Measurements from ENCODE around the gene WDFY4.

WDFY4 gene

GRCh38 chr10:48878091-48878490 is 193.4 kb downstream of the WDFY4 start:
- Histone ChIP-seq H3K36me3 (no peaks in the 10 kb centered on the region), H3K4me1 (no peaks in the 10 kb centered on the region), H3K4me3 (no peak overlapping the region), H3K27me3 (no peaks in the 10 kb centered on the region), H3K9me3 (no peaks in the 10 kb centered on the region), H3K27ac (no peak overlapping the region)
- intact Hi-C loops (cut with DNase I; ENCODE audit: low total_unique reads) = no loop called here
- DNase-seq = no peak
- no peak for TF ChIP-seq CTCF (IDR thresholded peaks at IDR 0.05)

GRCh38 chr10:48879451-48879850 is 194.8 kb downstream of the WDFY4 start:
- Histone ChIP-seq H3K27ac (no peak overlapping the region), H3K4me1 (no peaks in the 10 kb centered on the region), H3K27me3 (no peaks in the 10 kb centered on the region), H3K4me3 (no peak overlapping the region), H3K9me3 (no peaks in the 10 kb centered on the region), H3K36me3 (no peaks in the 10 kb centered on the region)
- intact Hi-C loops (cut with DNase I; ENCODE audit: low total_unique reads) = no loop called here
- TF ChIP-seq CTCF (IDR thresholded peaks at IDR 0.05) = no peak
- DNase-seq = no peak

GRCh38 chr10:48880016-48880705 is 195.5 kb downstream of the WDFY4 start:
- intact Hi-C loops (cut with DNase I; ENCODE audit: low total_unique reads) = no loop called here
- DNase-seq = no peak
- no peak overlapping the region for H3K4me3 ChIP-seq
- H3K27me3 ChIP-seq = no peaks in the 10 kb centered on the region
- no peaks in the 10 kb centered on the region for H3K4me1 ChIP-seq
- TF ChIP-seq CTCF (IDR thresholded peaks at IDR 0.05) = no peak
- H3K27ac ChIP-seq = no peak overlapping the region
- H3K9me3 ChIP-seq = no peaks in the 10 kb centered on the region
- H3K36me3 ChIP-seq = no peaks in the 10 kb centered on the region

- Histone ChIP-seq H3K27ac (no peak overlapping the region), H3K36me3 (no peaks in the 10 kb centered on the region), H3K4me3 (no peak overlapping the region), H3K4me1 (no peaks in the 10 kb centered on the region), H3K27me3 (no peaks in the 10 kb centered on the region), H3K9me3 (no peaks in the 10 kb centered on the region)
- DNase-seq = no peak
- no peak for TF ChIP-seq CTCF (IDR thresholded peaks at IDR 0.05)
- intact Hi-C loops (cut with DNase I; ENCODE audit: low total_unique reads) = no loop called here
These were observed 197.3 kb downstream of the WDFY4 start for GRCh38 chr10:48881937-48882336.

- no peaks in the 10 kb centered on the region for H3K9me3 ChIP-seq
- no peak for DNase-seq
- no peaks in the 10 kb centered on the region for H3K27me3 ChIP-seq
- no peaks in the 10 kb centered on the region for H3K36me3 ChIP-seq
- H3K27ac ChIP-seq = no peak overlapping the region
- intact Hi-C loops (cut with DNase I; ENCODE audit: low total_unique reads) = no loop called here
- no peak overlapping the region for H3K4me3 ChIP-seq
- H3K4me1 ChIP-seq = no peaks in the 10 kb centered on the region
- TF ChIP-seq CTCF (IDR thresholded peaks at IDR 0.05) = no peak
These were observed 198.2 kb downstream of the WDFY4 start for GRCh38 chr10:48882881-48883280.

GRCh38 chr10:48883701-48884100 is 199.0 kb downstream of the WDFY4 start:
- no peak for DNase-seq
- Histone ChIP-seq H3K36me3 (no peaks in the 10 kb centered on the region), H3K27me3 (no peaks in the 10 kb centered on the region), H3K27ac (no peak overlapping the region), H3K4me1 (no peaks in the 10 kb centered on the region), H3K4me3 (no peak overlapping the region), H3K9me3 (no peaks in the 10 kb centered on the region)
- TF ChIP-seq CTCF (IDR thresholded peaks at IDR 0.05) = no peak
- intact Hi-C loops (cut with DNase I; ENCODE audit: low total_unique reads) = no loop called here
